GM12878 (cell line): Measurements from ENCODE around the gene SLC2A8. TPM values are rescaled to one million over a fixed set of nuclear protein-coding genes. Genes with fewer than 3 reads are reported as not detected.

ENCODE experiments used
- ATAC-seq: fragments of 200-7000 bp; cut with Tn5 transposase; 3 replicates; pipeline ENCODE4 v1.9.1; 2020; ENCODE audit warnings: mild to moderate bottlenecking, moderate library complexity
- BruUV-seq: library from RNA; stranded (reverse); fragments of 400-500 nt; replicated peaks from 2 replicates; lab custom pipeline; 2021; lab: Mats Ljungman, UMichigan
- CTCF ChIA-PET: fragments of 300-600 bp; sonication (Branson Sonifier 250); formaldehyde crosslinking; extraction: SDS; loops from one replicate; lab custom pipeline; 2021; ENCODE audit warnings: inconsistent platforms; lab: Yijun Ruan, JAX
- POLR2A ChIA-PET: fragments of 350-600 bp; formaldehyde crosslinking; extraction: SDS; loops from one replicate; lab custom pipeline; 2021; ENCODE audit warnings: inconsistent platforms; lab: Charles Lee
- RAD21 ChIA-PET: fragments of 300-600 bp; sonication (Branson Sonifier 250); formaldehyde crosslinking; loops from one replicate; lab custom pipeline; 2023; ENCODE audit warnings: antibody characterized with exemption; ENCODE audit not compliant: unreplicated experiment; lab: Charles Lee
- SMC1A ChIA-PET: fragments of 300-600 bp; sonication (Branson Sonifier 250); formaldehyde crosslinking; loops from one replicate; lab custom pipeline; 2023; ENCODE audit not compliant: unreplicated experiment, uncharacterized antibody; lab: Charles Lee
- DNase-seq: peaks from one replicate; pipeline ENCODE4 v3.0.0-alpha.2; 2011; ENCODE audit warnings: low read depth, low spot score
- FAIRE-seq: peaks from 3 replicates; lab custom pipeline; 2011; peaks lifted over from hg19 to GRCh38; lab: Jason Lieb, UNC
- H2AFZ ChIP-seq: 2 replicates; pipeline ENCODE4 v1.6.0; 2011; ENCODE audit warnings: low read depth, low read length, control low read depth; ENCODE audit not compliant: control insufficient read depth
- H3K27ac ChIP-seq: 2 replicates; pipeline ENCODE4 v1.5.1; 2011; ENCODE audit warnings: control low read depth; ENCODE audit not compliant: control insufficient read depth, insufficient read depth
- H3K27me3 ChIP-seq, 2 experiments: replicated peaks in 1 of 2; 2 replicates each; pipeline versions ENCODE4 v1.6.0 to v1.6.1; 2011; ENCODE audit warnings: low read length in 1 of 2; ENCODE audit not compliant: control insufficient read depth in 2 of 2, insufficient read depth in 2 of 2
- H3K36me3 ChIP-seq, 2 experiments: 2 replicates each; pipeline ENCODE4 v1.5.1; 2011; ENCODE audit warnings: low read length in 1 of 2; ENCODE audit not compliant: control insufficient read depth in 2 of 2, insufficient read depth in 2 of 2
- H3K4me1 ChIP-seq: 2 replicates; pipeline ENCODE4 v1.6.1; 2011; ENCODE audit warnings: mild to moderate bottlenecking, low read length, moderate library complexity, mixed read lengths; ENCODE audit not compliant: control insufficient read depth, insufficient read depth
- H3K4me2 ChIP-seq: 2 replicates; pipeline ENCODE4 v1.6.0; 2011; ENCODE audit warnings: control low read depth; ENCODE audit not compliant: control insufficient read depth, insufficient read depth
- H3K4me3 ChIP-seq: fragments of 200-600 bp; sonication (generic); 2 replicates; pipeline ENCODE4 v1.5.1; 2016
- H3K79me2 ChIP-seq: 2 replicates; pipeline ENCODE4 v1.6.0; 2011; ENCODE audit warnings: low read length; ENCODE audit not compliant: control insufficient read depth, insufficient read depth
- H3K9ac ChIP-seq: 2 replicates; pipeline ENCODE4 v1.8.0; 2011; ENCODE audit warnings: low read length, control low read depth, mixed read lengths; ENCODE audit not compliant: control insufficient read depth, insufficient read depth
- H3K9me3 ChIP-seq: replicated peaks from 3 replicates; pipeline ENCODE4 v1.5.1; 2011; ENCODE audit warnings: mild to moderate bottlenecking, low read length; ENCODE audit not compliant: control insufficient read depth, insufficient read depth
- H4K20me1 ChIP-seq: 2 replicates; pipeline ENCODE4 v1.6.0; 2011; ENCODE audit not compliant: control insufficient read depth, insufficient read depth
- ATF3 ChIP-seq: IDR thresholded peaks from 2 replicates; pipeline ENCODE4 v1.6.1; 2011; ENCODE audit warnings: low read depth, mild to moderate bottlenecking, low read length, moderate library complexity, borderline replicate concordance; ENCODE audit errors: extremely low read depth
- CBX3 ChIP-seq: fragments of 200-600 bp; sonication (generic); IDR thresholded peaks from 2 replicates; pipeline ENCODE4 v1.6.1; 2016; ENCODE audit warnings: low read depth, borderline replicate concordance
- CHD4 ChIP-seq: fragments of 200-600 bp; sonication (generic); IDR thresholded peaks from 2 replicates; pipeline ENCODE4 v1.6.1; 2016; ENCODE audit warnings: mild to moderate bottlenecking
- E2F4 ChIP-seq: IDR thresholded peaks from 2 replicates; pipeline ENCODE4 v1.6.1; 2012; ENCODE audit warnings: low read depth, low read length, improper control_type of control experiment
- FOS ChIP-seq: IDR thresholded peaks from 3 replicates; pipeline ENCODE4 v1.6.1; 2011; ENCODE audit warnings: borderline replicate concordance; ENCODE audit not compliant: insufficient read length; ENCODE audit errors: extremely low read depth
- FOXK2 ChIP-seq: fragments of 450-650 bp; IDR thresholded peaks from 2 replicates; pipeline ENCODE4 v1.6.1; 2017; ENCODE audit warnings: mild to moderate bottlenecking, moderate library complexity
- JUND ChIP-seq: IDR thresholded peaks from 2 replicates; pipeline ENCODE4 v1.6.1; 2012; ENCODE audit warnings: low read depth, mild to moderate bottlenecking, low read length, improper control_type of control experiment, moderate library complexity
- KAT2A ChIP-seq: conservative IDR thresholded peaks from 2 replicates; pipeline ENCODE4 v1.6.1; 2011; ENCODE audit warnings: low read depth, low read length; ENCODE audit not compliant: control insufficient read depth
- NFIC ChIP-seq: IDR thresholded peaks from 2 replicates; pipeline ENCODE4 v1.6.1; 2012; ENCODE audit warnings: low read depth, mild to moderate bottlenecking, inconsistent platforms, low read length, moderate library complexity
- RFX5 ChIP-seq: IDR thresholded peaks from 2 replicates; pipeline ENCODE4 v1.6.1; 2011; ENCODE audit warnings: low read depth, low read length, improper control_type of control experiment
- SPI1 ChIP-seq: IDR thresholded peaks from 2 replicates; pipeline ENCODE4 v1.6.1; 2011; ENCODE audit warnings: low read depth, mild to moderate bottlenecking, low read length, moderate library complexity, borderline replicate concordance; ENCODE audit not compliant: insufficient read depth
- SREBF2 ChIP-seq: IDR thresholded peaks from 2 replicates; pipeline ENCODE4 v1.6.1; 2012; ENCODE audit warnings: mild to moderate bottlenecking, low read length
- TAF1 ChIP-seq: IDR thresholded peaks from 2 replicates; pipeline ENCODE4 v1.6.1; 2011; ENCODE audit warnings: mild to moderate bottlenecking, low read depth, low read length, borderline replicate concordance
- ZBTB11 ChIP-seq: fragments of 450-650 bp; formaldehyde crosslinking; IDR thresholded peaks from 2 replicates; pipeline ENCODE4 v1.5.0; 2022; ENCODE audit warnings: mild to moderate bottlenecking, missing genetic modification characterization
- ZNF217 ChIP-seq: fragments of 450-650 bp; IDR thresholded peaks from 2 replicates; pipeline ENCODE4 v1.6.1; 2017; ENCODE audit warnings: antibody characterized with exemption, mild to moderate bottlenecking
- ZSCAN29 ChIP-seq: fragments of 450-650 bp; IDR thresholded peaks from 2 replicates; pipeline ENCODE4 v1.6.1; 2017; ENCODE audit warnings: mild to moderate bottlenecking, moderate library complexity
- WGBS: methylation state at CpG from one replicate; pipeline ENCODE4 v1.1.6; 2016; ENCODE audit warnings: low lambda C conversion rate; ENCODE audit not compliant: insufficient replicate concordance, insufficient coverage; ENCODE audit errors: missing lambda C conversion rate; 5-methylcytosine and 5-hydroxymethylcytosine counted together
- in situ Hi-C: fragments of 300-500 bp; cut with MboI; formaldehyde crosslinking; loops from 9 replicates; pipeline ENCODE4 v1.14.3; 2018; ENCODE audit warnings: mixed read lengths
- intact Hi-C: fragments of 100-400 bp; cut with micrococcal nuclease; formaldehyde crosslinking; loops from one replicate; pipeline ENCODE4 v1.14.2; 2022; ENCODE audit not compliant: unreplicated experiment
- polyA plus RNA-seq, 11 experiments: library from polyadenylated mRNA; depleted of rRNA in 4 of 11; unstranded in 6 of 11; stranded (reverse) in 5 of 11; fragments of >200 nt; fragmentation: Nextera tagmentation in 4 of 11; fragmentation: Illumina TruSeq in 1 of 11; extraction: Ambion mirVana in 4 of 11; extraction: Trizol in 1 of 11; gene quantifications; 1 replicate in 1 of 11; 2 replicates in 10 of 11; pipeline versions ENCODE4 v1.2.1 to v1.2.3, GENCODE V29; 2011 to 2016; ENCODE audit warnings: inconsistent platforms in 2 of 11, missing spikeins in 2 of 11, low read depth in 1 of 11
- total RNA-seq, 4 experiments: library from RNA; depleted of rRNA in 3 of 4; stranded (reverse); fragments of >200 nt in 3 of 4; fragmentation: Illumina TruSeq in 1 of 4; extraction: Trizol in 1 of 4; gene quantifications; 2 replicates each; pipeline versions ENCODE4 v1.2.1 to v1.2.3, GENCODE V29; 2013 to 2021

SLC2A8 gene
- total and polyA plus RNA-seq, 10 of the 15 experiments (the other 5 are each of a cell fraction or from before 2014, with no cell fraction given): 0.31 to 22.7 (median 10.0) TPM

GRCh38 chr9:127423934-127424675 lies 27.1 kb downstream of the SLC2A8 start, which contains the start of gene ZNF79:
ZNF79 (plus strand) TSS chr9:127424382; CDS start chr9:127424788, 406 bp downstream.
- peak within 1 kb of the TSS; percentile 88 for H3K27ac ChIP-seq
- H3K4me2 ChIP-seq: peak within 1 kb of the TSS; percentile 92
- in situ Hi-C loops (no loop called here), intact Hi-C loops (loop anchor here (5.0 to 10.0 kb wide), 2 partner anchors 112 to 479 kb away; no protein-coding TSS in a partner anchor)
- peak; percentile 100 for FAIRE-seq
- ChIA-PET CTCF (interaction anchor here (0.6 to 2.5 kb wide), 8 partner anchors 25 to 310 kb away, joined by 3 to 8 read pairs (median 4); partner anchors contain the start of genes LRSAM1, RPL12 and SLC2A8), RAD21 (interaction anchor here (0.9 to 1.2 kb wide), 3 partner anchors 28 to 35 kb away, joined by 3 read pairs; no protein-coding TSS in a partner anchor), POLR2A (interaction anchor here (0.5 to 2.8 kb wide), 6 partner anchors 19 to 559 kb away, joined by 3 to 26 read pairs (median 4); partner anchors contain the start of genes LRSAM1, RPL12 and SLC2A8), SMC1A (interaction anchor here (0.8 to 2.0 kb wide), 5 partner anchors 24 to 35 kb away, joined by 3 to 7 read pairs (median 4); partner anchors contain the start of genes LRSAM1, RPL12 and SLC2A8)
- H3K27me3 ChIP-seq: no peaks in the 10 kb centered on the region
- H3K4me1 ChIP-seq: peaks cover 13% of the 10 kb centered on the region
- under 1% methylated on average over 54 of the region's 54 CpGs for WGBS
- peaks cover 44% of the 10 kb centered on the region for H3K79me2 ChIP-seq
- BruUV-seq: no TSS peak
- H3K36me3 ChIP-seq: no peaks in the 10 kb centered on the region; a peak in 2 of 4 replicates
- peak within 1 kb of the TSS; percentile 90 for H3K4me3 ChIP-seq
- no peaks in the 10 kb centered on the region for H3K9me3 ChIP-seq
- DNase-seq: peak; percentile 72
- H2AFZ ChIP-seq: peak within 1 kb of the TSS; percentile 99
- peak within 1 kb of the TSS; percentile 99 for H3K9ac ChIP-seq
- no peaks in the 10 kb centered on the region for H4K20me1 ChIP-seq
- peak; percentile 94 for ATAC-seq
- TF ChIP-seq ZNF217 (no peak), CHD4 (no peak), ATF3 (peak; percentile 83), FOS (no peak), ZBTB11 (no peak), FOXK2 (no peak), E2F4 (no peak), JUND (no peak), TAF1 (peak; percentile 72), KAT2A (no peak), RFX5 (no peak), NFIC (no peak; the same call in 1 of the 2 replicates), CBX3 (no peak), SREBF2 (no peak), ZSCAN29 (no peak), SPI1 (no peak; the same call in 1 of the 2 replicates)
